ENCODE results near the gene MAMDC2.

MAMDC2 gene

GRCh38 chr9:70020217-70020616 lies 23.4 kb upstream of the MAMDC2 start:
- Histone ChIP-seq H3K4me3 (ENCODE audit: insufficient read length, low read depth) (no peak overlapping the region), H3K27me3 (ENCODE audit: insufficient read depth, insufficient read length) (no peaks in the 10 kb centered on the region), H3K4me1 (ENCODE audit: insufficient read depth, insufficient read length) (no peaks in the 10 kb centered on the region), H3K36me3 (ENCODE audit: insufficient read depth, insufficient read length, low read length) (no peaks in the 10 kb centered on the region), H3K9me3 (ENCODE audit: insufficient read depth, low read length) (peaks cover 12% of the 10 kb centered on the region; the same call in 1 of the 2 replicates), H3K9ac (ENCODE audit: insufficient read length, low read depth) (no peak overlapping the region)
- no peak for DNase-seq (ENCODE audit: low read depth, low spot score)
- no peak for TF ChIP-seq YY1 (IDR thresholded peaks at IDR 0.05; ENCODE audit: insufficient read depth, insufficient read length)
- no peak for TF ChIP-seq ZNF274 (IDR thresholded peaks at IDR 0.05; ENCODE audit: low read depth, low read length)
- TF ChIP-seq SUZ12 (IDR thresholded peaks at IDR 0.05; ENCODE audit: extremely low read depth, insufficient read depth, insufficient read length), result no peak

GRCh38 chr9:70020991-70021571 lies 22.6 kb upstream of the MAMDC2 start:
- Histone ChIP-seq H3K9me3 (ENCODE audit: insufficient read depth, low read length) (peaks cover 18% of the 10 kb centered on the region; the same call in 1 of the 2 replicates), H3K27me3 (ENCODE audit: insufficient read depth, insufficient read length) (no peaks in the 10 kb centered on the region), H3K4me1 (ENCODE audit: insufficient read depth, insufficient read length) (no peaks in the 10 kb centered on the region), H3K4me3 (ENCODE audit: insufficient read length, low read depth) (no peak overlapping the region), H3K9ac (ENCODE audit: insufficient read length, low read depth) (no peak overlapping the region), H3K36me3 (ENCODE audit: insufficient read depth, insufficient read length, low read length) (no peaks in the 10 kb centered on the region)
- TF ChIP-seq SUZ12 (IDR thresholded peaks at IDR 0.05; ENCODE audit: extremely low read depth, insufficient read depth, insufficient read length) (no peak), ZNF274 (IDR thresholded peaks at IDR 0.05; ENCODE audit: low read depth, low read length) (no peak), YY1 (IDR thresholded peaks at IDR 0.05; ENCODE audit: insufficient read depth, insufficient read length) (no peak)
- no peak for DNase-seq (ENCODE audit: low read depth, low spot score)

- TF ChIP-seq SUZ12 (IDR thresholded peaks at IDR 0.05; ENCODE audit: extremely low read depth, insufficient read depth, insufficient read length) (no peak), ZNF274 (IDR thresholded peaks at IDR 0.05; ENCODE audit: low read depth, low read length) (no peak), YY1 (IDR thresholded peaks at IDR 0.05; ENCODE audit: insufficient read depth, insufficient read length) (no peak)
- Histone ChIP-seq H3K4me1 (ENCODE audit: insufficient read depth, insufficient read length) (no peaks in the 10 kb centered on the region), H3K36me3 (ENCODE audit: insufficient read depth, insufficient read length, low read length) (no peaks in the 10 kb centered on the region), H3K27me3 (ENCODE audit: insufficient read depth, insufficient read length) (no peaks in the 10 kb centered on the region), H3K4me3 (ENCODE audit: insufficient read length, low read depth) (no peak overlapping the region), H3K9ac (ENCODE audit: insufficient read length, low read depth) (no peak overlapping the region), H3K9me3 (ENCODE audit: insufficient read depth, low read length) (peaks cover 18% of the 10 kb centered on the region; the same call in 1 of the 2 replicates)
- no peak for DNase-seq (ENCODE audit: low read depth, low spot score)
Measured at GRCh38 chr9:70028287-70028686, 15.4 kb upstream of the MAMDC2 start.

- Histone ChIP-seq H3K9me3 (ENCODE audit: insufficient read depth, low read length) (peaks cover 7% of the 10 kb centered on the region; the same call in 1 of the 2 replicates), H3K9ac (ENCODE audit: insufficient read length, low read depth) (no peak overlapping the region), H3K4me3 (ENCODE audit: insufficient read length, low read depth) (no peak overlapping the region), H3K36me3 (ENCODE audit: insufficient read depth, insufficient read length, low read length) (no peaks in the 10 kb centered on the region), H3K4me1 (ENCODE audit: insufficient read depth, insufficient read length) (no peaks in the 10 kb centered on the region), H3K27me3 (ENCODE audit: insufficient read depth, insufficient read length) (no peaks in the 10 kb centered on the region)
- no peak for DNase-seq (ENCODE audit: low read depth, low spot score)
- no peak for TF ChIP-seq SUZ12 (IDR thresholded peaks at IDR 0.05; ENCODE audit: extremely low read depth, insufficient read depth, insufficient read length)
Measured at GRCh38 chr9:70030156-70030555, 13.5 kb upstream of the MAMDC2 start.

GRCh38 chr9:70031141-70031545 lies 12.5 kb upstream of the MAMDC2 start:
- Histone ChIP-seq H3K9me3 (ENCODE audit: insufficient read depth, low read length) (no peaks in the 10 kb centered on the region), H3K36me3 (ENCODE audit: insufficient read depth, insufficient read length, low read length) (no peaks in the 10 kb centered on the region), H3K9ac (ENCODE audit: insufficient read length, low read depth) (no peak overlapping the region), H3K4me1 (ENCODE audit: insufficient read depth, insufficient read length) (no peaks in the 10 kb centered on the region), H3K27me3 (ENCODE audit: insufficient read depth, insufficient read length) (no peaks in the 10 kb centered on the region), H3K4me3 (ENCODE audit: insufficient read length, low read depth) (no peak overlapping the region)
- no peak for TF ChIP-seq SUZ12 (IDR thresholded peaks at IDR 0.05; ENCODE audit: extremely low read depth, insufficient read depth, insufficient read length)
- TF ChIP-seq YY1 (IDR thresholded peaks at IDR 0.05; ENCODE audit: insufficient read depth, insufficient read length), result no peak
- TF ChIP-seq ZNF274 (IDR thresholded peaks at IDR 0.05; ENCODE audit: low read depth, low read length), result no peak
- DNase-seq (ENCODE audit: low read depth, low spot score), result no peak

DNA sequence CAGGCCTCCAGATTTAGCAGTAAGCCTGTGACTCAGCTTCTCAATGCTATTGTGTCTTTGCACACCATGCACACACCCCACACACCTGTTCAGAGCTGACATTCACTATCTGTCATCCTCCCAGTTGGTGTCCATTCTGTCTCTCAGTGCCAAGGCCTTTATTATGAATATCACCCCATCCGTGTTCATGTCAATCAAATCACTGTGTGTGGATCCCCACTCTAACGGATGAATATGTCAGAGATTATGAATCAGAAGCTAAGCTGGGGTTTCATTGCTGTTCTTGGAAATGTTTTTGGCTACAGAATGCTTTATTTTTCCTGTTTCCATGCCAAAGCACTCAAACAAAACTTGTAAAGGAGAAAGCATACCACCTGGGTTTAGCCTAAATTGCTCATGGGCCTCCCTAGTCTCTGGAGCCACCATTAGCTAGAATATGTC lies 9.4 kb upstream of the MAMDC2 start:
- H3K4me3 ChIP-seq (ENCODE audit: insufficient read length, low read depth), result no peak overlapping the region

DNA sequence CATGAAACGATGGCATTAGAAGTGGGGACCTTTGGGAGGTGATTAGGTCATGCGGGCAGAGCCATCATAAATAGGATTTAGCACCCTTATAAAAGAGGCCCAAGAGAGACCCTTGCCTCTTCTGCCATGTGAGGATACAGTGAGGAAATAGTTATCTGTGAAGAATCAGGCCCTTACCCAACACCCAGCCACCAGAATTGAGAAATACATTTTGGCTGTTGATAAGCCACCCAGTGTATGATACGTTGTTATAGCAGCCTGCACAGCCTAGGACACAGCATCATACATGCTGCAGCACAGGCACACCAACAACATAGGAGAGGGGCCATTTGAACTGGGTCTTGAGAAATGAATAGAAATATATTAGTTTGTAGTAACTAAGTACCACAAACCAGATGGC lies 8.0 kb upstream of the MAMDC2 start:
- H3K4me1 ChIP-seq (ENCODE audit: insufficient read depth, insufficient read length), result no peaks in the 10 kb centered on the region
- DNase-seq (ENCODE audit: low read depth, low spot score), result no peak
- no peak overlapping the region for H3K4me3 ChIP-seq (ENCODE audit: insufficient read length, low read depth)
- TF ChIP-seq SUZ12 (IDR thresholded peaks at IDR 0.05; ENCODE audit: extremely low read depth, insufficient read depth, insufficient read length) (no peak), ZNF274 (IDR thresholded peaks at IDR 0.05; ENCODE audit: low read depth, low read length) (no peak), YY1 (IDR thresholded peaks at IDR 0.05; ENCODE audit: insufficient read depth, insufficient read length) (no peak)
- H3K27me3 ChIP-seq (ENCODE audit: insufficient read depth, insufficient read length), result no peaks in the 10 kb centered on the region
- no peaks in the 10 kb centered on the region for H3K36me3 ChIP-seq (ENCODE audit: insufficient read depth, insufficient read length, low read length)
- H3K9ac ChIP-seq (ENCODE audit: insufficient read length, low read depth), result no peak overlapping the region
- peaks cover 24% of the 10 kb centered on the region for H3K9me3 ChIP-seq (ENCODE audit: insufficient read depth, low read length)

More for the DNA sequence above, 9.4 kb upstream of the MAMDC2 start:
- TF ChIP-seq SUZ12 (IDR thresholded peaks at IDR 0.05; ENCODE audit: extremely low read depth, insufficient read depth, insufficient read length) (no peak), ZNF274 (IDR thresholded peaks at IDR 0.05; ENCODE audit: low read depth, low read length) (no peak), YY1 (IDR thresholded peaks at IDR 0.05; ENCODE audit: insufficient read depth, insufficient read length) (no peak)
- Histone ChIP-seq H3K27me3 (ENCODE audit: insufficient read depth, insufficient read length) (no peaks in the 10 kb centered on the region), H3K9me3 (ENCODE audit: insufficient read depth, low read length) (peaks cover 24% of the 10 kb centered on the region), H3K4me1 (ENCODE audit: insufficient read depth, insufficient read length) (no peaks in the 10 kb centered on the region), H3K36me3 (ENCODE audit: insufficient read depth, insufficient read length, low read length) (no peaks in the 10 kb centered on the region), H3K9ac (ENCODE audit: insufficient read length, low read depth) (no peak overlapping the region)
- DNase-seq (ENCODE audit: low read depth, low spot score), result no peak
